Measurements from ENCODE around the gene LTO1. TPM values are rescaled to one million over a fixed set of nuclear protein-coding genes. Genes with fewer than 3 reads are reported as not detected.

The LTO1 gene
- total and polyA plus RNA-seq, 2 of the 13 experiments (the other 11 are each of a cell fraction or from before 2014, with no cell fraction given), result 11.8 to 15.0 TPM

DNA sequence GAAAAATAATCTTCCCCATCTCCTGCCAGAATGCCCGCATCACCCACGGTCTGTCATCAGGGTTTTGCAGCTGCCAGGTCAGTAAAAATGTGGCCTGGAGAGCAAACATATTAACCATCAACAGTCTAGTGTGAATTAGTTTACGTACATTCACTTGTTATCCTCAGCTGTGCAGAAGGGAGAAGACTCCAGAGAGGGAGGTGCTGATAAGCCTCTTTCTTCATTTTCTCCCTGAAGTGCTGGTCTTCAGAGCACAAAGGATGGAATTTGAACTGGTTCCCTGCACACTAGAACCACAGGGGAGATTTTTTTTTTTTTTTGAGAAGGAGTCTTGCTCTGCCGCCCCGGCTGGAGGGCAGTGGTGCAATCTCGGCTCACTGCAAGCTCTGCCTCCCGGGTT lies 20.4 kb upstream of the LTO1 start (continued):
- TF ChIP-seq, protein P1, sequence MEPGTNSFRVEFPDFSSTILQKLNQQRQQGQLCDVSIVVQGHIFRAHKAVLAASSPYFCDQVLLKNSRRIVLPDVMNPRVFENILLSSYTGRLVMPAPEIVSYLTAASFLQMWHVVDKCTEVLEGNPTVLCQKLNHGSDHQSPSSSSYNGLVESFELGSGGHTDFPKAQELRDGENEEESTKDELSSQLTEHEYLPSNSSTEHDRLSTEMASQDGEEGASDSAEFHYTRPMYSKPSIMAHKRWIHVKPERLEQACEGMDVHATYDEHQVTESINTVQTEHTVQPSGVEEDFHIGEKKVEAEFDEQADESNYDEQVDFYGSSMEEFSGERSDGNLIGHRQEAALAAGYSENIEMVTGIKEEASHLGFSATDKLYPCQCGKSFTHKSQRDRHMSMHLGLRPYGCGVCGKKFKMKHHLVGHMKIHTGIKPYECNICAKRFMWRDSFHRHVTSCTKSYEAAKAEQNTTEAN (CRISPR knock-in tag; conservative IDR thresholded peaks at IDR 0.05), result no peak
- TF ChIP-seq EED (CRISPR knock-in tag; IDR thresholded peaks at IDR 0.05) (no peak), ATAD3A (CRISPR knock-in tag; IDR thresholded peaks at IDR 0.05) (no peak), SRY (CRISPR knock-in tag; IDR thresholded peaks at IDR 0.05) (no peak), ZNF101 (CRISPR knock-in tag; IDR thresholded peaks at IDR 0.05; ENCODE audit: borderline replicate concordance, low read depth) (no peak)

DNA sequence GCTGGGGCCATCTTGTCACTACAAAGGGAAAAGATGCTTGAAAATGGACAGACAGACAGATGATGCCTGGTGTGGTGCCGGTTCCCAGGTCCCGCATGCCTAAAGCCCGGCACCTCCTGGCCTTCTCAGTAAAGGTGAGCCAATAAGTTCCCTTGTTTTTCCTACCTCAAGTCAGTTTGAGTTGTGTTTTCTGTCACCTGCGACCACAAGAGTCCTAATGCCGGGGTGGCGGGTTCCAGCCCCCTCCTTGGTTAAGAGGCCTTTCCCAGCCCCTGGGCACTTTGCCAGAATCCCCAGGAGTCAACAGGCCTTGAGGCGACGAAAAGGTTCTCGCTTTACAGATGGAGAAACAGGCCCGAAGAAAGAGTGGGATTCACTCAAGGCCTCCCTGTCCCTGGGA lies 19.6 kb upstream of the LTO1 start:
- peaks cover 50% of the 10 kb centered on the region for H3K4me1 ChIP-seq (ENCODE audit: insufficient read depth, low read length)
- no peaks in the 10 kb centered on the region for H4K20me1 ChIP-seq (ENCODE audit: insufficient read depth, low read length)
- DNase-seq (ENCODE audit: low spot score) (no peak), FAIRE-seq (no peak), ATAC-seq (no peak)
- H3K36me3 ChIP-seq (replicated peaks in 1 of 2; ENCODE audit: control insufficient read depth in 1 of 2, insufficient read depth in 2 of 2, low read length in 2 of 2), result no peaks in the 10 kb centered on the region
- no peak overlapping the region for H3K9ac ChIP-seq (ENCODE audit: insufficient read depth, low read depth, low read length)
- no peak overlapping the region for H3K4me2 ChIP-seq (ENCODE audit: low read depth, low read length)
- H3K27ac ChIP-seq (ENCODE audit: extremely low read length, insufficient read depth, low read length), result no peak overlapping the region
- ChIA-PET POLR2A (no interaction called here), CTCF (ENCODE audit: low intra/inter-chr PET ratio, low total read pairs) (no interaction called here)
- WGBS (ENCODE audit: low lambda C conversion rate), result 31% methylated on average over 9 of the region's 10 CpGs
- H3K4me3 ChIP-seq (replicated peaks in 1 of 3; ENCODE audit: insufficient read depth in 1 of 3, low read depth in 2 of 3, low read length in 3 of 3), result no peak overlapping the region
- intact Hi-C loops (cut with micrococcal nuclease; ENCODE audit: unreplicated experiment), result no loop called here
- H3K27me3 ChIP-seq (ENCODE audit: control insufficient read depth in 1 of 2, insufficient read depth in 2 of 2, low read length in 2 of 2), result peaks cover 2 to 34% of the 10 kb centered on the region in 2 experiments; a peak in 3 of 5 replicates
- H3K79me2 ChIP-seq (ENCODE audit: insufficient read depth, low read length), result no peaks in the 10 kb centered on the region
- TF ChIP-seq, protein P2, sequence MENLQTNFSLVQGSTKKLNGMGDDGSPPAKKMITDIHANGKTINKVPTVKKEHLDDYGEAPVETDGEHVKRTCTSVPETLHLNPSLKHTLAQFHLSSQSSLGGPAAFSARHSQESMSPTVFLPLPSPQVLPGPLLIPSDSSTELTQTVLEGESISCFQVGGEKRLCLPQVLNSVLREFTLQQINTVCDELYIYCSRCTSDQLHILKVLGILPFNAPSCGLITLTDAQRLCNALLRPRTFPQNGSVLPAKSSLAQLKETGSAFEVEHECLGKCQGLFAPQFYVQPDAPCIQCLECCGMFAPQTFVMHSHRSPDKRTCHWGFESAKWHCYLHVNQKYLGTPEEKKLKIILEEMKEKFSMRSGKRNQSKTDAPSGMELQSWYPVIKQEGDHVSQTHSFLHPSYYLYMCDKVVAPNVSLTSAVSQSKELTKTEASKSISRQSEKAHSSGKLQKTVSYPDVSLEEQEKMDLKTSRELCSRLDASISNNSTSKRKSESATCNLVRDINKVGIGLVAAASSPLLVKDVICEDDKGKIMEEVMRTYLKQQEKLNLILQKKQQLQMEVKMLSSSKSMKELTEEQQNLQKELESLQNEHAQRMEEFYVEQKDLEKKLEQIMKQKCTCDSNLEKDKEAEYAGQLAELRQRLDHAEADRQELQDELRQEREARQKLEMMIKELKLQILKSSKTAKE (CRISPR knock-in tag; IDR thresholded peaks at IDR 0.05; ENCODE audit: borderline replicate concordance), result no peak
- TF ChIP-seq, protein P3, sequence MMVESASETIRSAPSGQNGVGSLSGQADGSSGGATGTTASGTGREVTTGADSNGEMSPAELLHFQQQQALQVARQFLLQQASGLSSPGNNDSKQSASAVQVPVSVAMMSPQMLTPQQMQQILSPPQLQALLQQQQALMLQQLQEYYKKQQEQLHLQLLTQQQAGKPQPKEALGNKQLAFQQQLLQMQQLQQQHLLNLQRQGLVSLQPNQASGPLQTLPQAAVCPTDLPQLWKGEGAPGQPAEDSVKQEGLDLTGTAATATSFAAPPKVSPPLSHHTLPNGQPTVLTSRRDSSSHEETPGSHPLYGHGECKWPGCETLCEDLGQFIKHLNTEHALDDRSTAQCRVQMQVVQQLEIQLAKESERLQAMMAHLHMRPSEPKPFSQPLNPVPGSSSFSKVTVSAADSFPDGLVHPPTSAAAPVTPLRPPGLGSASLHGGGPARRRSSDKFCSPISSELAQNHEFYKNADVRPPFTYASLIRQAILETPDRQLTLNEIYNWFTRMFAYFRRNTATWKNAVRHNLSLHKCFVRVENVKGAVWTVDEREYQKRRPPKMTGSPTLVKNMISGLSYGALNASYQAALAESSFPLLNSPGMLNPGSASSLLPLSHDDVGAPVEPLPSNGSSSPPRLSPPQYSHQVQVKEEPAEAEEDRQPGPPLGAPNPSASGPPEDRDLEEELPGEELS (CRISPR knock-in tag; IDR thresholded peaks at IDR 0.05), result no peak
- no peak for TF ChIP-seq EHMT2 (IDR thresholded peaks at IDR 0.05; ENCODE audit: borderline replicate concordance, low read depth, low read length)
- TF ChIP-seq ZNF761 (CRISPR knock-in tag; conservative IDR thresholded peaks at IDR 0.05), result no peak
- no TSS peak for BruUV-seq (replicated peaks)
- H3K9me3 ChIP-seq (ENCODE audit: low read length), result no peaks in the 10 kb centered on the region
- in situ Hi-C loops (cut with HindIII; ENCODE audit: extremely low pct_ligation_motif_present, low pct_unique_long_range_greater_than_20kb), result no loop called here
- H2AFZ ChIP-seq (ENCODE audit: low read length), result no peak overlapping the region

Measured in HepG2 (cell line).